Kidney glomerular epithelial cell (primary cell): Measurements from ENCODE around the gene C10orf143.
"Not testable (repeated sequence)": the region's sequence is repeated elsewhere in the genome, so short reads cannot be mapped to it uniquely, and the experiment has no call there.

Experiments
- DNase-seq: peaks from one replicate; lab custom pipeline; 2025; lab: John Stamatoyannopoulos, UW

C10orf143 gene

DNA sequence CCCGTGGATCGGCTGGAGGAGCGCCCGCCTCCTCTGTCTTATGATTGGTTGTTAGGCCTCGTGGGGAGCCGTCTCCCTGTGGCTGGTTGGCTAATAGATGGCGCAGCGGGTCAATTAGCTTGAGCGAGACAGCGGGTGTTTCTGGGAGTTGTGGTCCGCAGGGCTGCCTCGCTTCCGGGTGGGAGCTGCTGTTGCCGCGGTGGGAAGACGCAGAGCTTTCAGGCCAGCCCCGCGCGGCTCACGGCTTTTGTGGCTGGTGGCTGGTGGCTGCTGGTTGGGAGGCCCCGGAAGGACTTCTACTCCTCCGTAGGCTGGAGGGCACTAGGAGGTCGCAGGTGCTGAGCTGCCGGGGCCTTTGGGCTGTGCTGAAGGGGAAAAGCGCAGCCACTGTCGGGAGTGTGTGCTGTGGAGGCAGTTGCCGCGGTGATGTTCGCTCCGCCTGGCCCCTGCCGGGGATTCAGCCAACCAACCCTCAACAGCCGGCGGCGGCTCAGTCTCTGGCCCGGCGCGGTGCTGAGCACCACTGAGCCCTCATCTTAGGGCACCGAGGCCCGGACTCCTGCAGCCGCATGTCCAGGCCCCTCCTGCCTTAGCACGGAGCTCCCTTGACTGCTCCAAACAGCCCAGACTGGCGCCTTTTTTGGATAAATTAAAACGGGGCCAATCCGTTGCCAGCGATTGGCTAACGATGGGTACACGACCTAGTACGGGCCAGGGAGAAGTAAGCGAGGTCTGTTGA is 652 bp upstream of the C10orf143 start:
- peak; percentile 94 for DNase-seq

DNA sequence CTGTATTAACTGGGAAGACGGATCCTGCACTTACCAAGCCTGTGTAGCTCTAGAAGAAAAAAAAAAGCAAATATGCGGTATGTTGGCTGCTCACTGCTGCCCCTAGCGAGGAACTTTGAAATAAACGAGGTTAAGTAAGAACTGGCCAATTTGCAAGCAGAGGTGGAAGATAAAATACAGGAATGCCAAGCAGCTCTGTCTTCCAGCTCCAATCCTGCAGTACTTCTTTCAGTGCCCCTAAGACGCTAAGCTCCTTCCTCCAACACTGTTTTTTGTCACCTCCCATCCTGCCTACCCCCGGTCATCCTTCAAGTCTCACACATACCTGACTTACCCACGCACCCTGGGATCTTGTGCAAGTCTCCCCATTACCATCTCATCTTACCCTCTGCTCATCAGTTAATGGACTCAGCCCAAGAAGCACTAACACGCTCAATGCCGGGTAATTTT is 809 bp downstream of the C10orf143 start:
- peak; percentile 86 for DNase-seq

DNA sequence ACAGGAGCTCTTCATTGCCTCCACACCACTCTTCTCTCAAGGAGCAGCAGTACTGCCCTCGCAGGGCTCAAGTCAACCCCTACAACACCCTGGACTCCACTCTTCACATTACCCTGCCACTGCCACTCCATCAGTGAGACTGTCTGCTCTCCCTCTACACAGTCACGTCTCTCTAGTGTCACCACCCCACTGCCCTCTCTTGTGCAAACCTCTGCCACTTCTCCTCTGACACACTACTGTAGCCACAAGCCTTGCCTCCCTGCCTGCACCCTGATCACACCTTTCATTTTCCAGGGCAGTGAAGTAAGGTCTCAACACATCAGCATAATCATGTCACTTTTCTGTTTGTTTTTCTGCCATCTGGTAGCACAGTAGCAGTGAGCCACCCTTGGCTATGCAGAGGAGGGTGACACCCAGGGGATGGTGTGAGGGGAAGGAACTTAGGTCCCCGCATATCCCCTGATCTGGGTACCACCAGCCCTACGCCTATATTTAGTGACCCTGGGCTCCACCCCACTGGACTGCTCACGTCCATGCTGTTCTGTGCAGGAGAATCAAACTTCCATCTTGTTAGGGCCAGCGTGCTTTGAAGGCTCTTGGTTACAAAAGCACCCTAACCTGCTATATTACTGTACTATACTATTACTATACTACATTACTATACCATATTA is 1.6 kb downstream of the C10orf143 start:
- no peak for DNase-seq

DNA sequence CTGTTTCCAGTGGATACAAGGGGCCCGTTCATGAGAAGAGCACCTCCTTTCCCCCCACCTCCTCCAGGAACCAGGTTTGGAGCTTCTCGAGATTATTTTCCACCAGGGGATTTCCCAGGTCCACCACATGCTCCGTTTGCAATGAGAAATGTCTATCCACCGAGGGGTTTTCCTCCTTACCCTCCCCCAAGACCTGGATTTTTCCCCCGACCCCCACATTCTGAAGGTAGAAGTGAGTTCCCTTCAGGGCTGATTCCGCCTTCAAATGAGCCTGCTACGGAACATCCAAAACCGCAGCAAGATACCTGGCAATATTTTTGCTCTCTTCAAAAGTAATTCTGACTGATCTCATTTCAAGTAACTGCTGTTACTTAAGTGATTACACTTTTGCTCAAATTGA is 2.5 kb downstream of the C10orf143 start:
- DNase-seq: not testable (repeated sequence)

DNA sequence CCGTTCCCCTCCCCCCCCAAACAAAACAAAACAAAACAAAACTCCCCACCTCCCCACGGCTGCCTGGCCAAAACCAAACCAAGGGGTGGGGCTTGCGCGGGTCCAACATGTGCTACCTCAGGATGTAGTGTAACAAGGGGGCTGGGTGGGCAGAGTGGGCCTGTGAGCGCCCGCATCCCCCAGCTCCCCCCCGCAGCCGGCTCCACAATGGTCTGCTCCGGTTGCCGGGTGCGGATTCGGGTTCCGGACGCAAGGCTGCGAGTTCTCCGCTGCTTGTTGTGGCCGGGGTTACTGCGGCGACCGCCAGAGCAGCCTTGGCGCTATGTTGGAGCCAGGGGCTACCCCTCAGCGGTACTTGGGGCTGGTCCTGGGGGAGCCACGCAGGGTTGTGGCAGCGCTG is 4.9 kb downstream of the C10orf143 start:
- no peak for DNase-seq

DNA sequence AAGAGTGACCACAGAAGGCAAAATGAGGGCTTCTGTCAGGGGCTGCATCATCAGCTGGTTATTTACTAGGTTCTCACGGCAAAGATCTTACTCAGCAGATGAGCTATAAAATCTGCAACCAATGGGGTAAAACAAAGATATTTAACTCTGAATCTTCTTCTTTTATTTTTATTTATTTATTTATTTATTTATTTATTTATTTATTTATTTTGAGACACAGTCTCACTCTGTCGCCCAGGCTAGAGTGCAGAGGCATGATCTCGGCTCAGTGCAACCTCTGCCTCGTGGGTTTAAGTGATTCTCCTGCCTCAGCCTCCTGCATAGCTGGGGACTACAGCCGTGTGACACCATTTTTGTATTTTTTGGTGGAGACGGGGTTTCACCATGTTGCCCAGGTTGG is 11.3 kb downstream of the C10orf143 start:
- no peak for DNase-seq

DNA sequence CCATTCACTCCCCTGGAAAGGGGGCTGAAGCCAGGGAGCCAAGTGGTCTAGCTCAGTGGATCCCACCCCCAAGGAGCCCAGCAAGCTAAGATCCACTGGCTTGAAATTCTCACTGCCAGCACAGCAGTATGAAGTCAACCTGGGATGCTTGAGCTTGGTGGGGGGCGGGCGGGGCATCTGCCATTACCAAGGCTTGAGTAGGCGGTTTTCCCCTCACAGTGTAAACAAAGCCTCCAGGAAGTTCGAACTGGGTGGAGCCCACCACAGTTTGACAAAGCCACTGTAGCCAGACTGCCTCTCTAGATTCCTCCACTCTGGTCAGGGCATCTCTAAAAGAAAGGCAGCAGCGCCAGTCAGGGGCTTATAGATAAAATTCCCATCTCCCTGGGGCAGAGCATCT is 20.1 kb downstream of the C10orf143 start:
- DNase-seq: not testable (repeated sequence)

DNA sequence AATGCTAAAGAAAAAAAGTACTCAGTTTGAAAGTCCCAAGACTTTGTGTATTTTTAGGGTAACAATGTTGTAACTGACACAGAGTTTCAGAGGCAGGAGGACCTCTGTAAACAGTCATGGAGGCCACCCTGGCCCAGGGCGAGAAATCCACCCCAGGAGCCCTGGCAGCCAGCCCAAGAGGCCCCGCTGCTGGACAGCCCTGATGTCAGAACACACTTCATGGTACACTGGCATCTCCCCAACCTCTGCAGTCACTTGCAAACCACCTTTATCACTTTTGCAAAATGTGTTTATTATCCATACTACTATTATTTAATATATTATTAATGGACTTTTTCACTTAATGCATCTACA is 30.2 kb downstream of the C10orf143 start:
- DNase-seq: no peak

DNA sequence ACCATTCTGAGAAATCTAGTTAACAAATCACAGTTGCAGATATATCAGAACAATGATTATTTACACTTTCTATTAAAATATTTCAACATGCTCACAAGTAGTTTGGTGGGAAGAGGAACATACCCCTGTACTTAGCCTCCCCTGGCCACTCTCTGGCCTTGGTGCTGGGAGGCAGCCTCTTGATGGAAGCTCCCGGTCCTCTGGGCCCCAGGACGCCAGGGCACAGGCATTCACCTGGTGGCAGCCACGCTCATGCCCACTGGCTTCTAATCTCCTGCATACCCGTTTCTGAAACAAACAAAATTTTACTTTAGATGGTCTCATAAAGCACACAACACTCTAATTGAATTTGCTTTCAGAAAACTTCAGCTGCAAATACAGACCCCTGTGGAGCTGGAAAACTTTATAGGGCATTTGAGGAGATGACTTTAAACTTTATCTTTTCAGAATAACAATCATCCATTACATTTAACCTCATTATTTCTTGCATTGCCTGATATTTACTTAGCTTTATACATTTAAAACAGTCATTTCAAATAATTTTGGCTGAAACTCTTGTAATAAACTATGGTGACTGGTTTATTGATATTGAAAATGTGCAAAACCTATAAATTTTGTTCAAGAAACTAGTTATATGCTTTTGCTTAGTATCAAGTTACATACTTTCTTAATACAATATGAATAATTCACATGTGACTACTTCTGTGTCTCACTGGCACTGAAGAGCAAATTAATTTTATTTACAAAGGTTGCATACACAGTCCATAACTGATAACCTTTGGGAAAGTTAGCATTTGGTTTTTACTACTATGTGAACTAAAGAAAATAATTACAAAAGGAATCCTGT is 30.8 kb downstream of the C10orf143 start:
- no peak for DNase-seq

DNA sequence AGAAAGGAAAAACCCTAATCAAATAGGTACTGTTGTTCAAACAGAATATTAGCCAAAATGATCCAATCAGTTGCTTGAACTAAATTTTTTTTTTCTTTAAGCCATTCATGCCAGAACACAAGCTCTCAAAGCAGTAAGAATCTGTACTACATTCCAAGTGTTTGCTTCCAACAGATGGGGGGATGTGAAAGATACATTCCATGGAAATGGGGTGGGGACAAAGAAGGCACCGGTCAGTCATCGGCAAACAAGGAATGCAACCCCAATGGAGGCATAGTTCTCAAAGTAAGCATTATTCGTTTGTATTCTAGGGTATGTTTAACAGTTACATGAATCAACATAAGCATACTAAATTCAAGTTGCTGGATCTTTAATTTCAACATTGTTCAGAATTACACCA is 32.5 kb downstream of the C10orf143 start:
- no peak for DNase-seq

DNA sequence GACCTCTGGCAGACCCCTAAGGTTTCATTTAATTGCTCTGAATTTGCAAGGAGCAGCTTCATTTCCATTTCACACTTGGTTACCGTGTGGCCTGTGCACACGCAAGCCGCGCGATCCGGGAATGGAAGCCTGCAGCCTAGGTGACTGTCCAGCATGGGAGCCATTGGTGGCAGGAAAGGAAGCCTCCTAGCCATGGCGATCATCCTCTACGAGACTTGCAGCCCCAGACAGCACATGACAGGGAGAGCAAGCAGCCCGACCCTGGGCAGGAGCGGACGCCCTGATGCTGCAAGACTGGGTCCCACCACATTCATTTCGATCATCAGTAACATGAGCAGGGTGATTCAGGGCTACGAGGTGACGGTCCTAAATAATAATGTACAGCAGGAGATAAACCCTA is 33.9 kb downstream of the C10orf143 start:
- DNase-seq: no peak

DNA sequence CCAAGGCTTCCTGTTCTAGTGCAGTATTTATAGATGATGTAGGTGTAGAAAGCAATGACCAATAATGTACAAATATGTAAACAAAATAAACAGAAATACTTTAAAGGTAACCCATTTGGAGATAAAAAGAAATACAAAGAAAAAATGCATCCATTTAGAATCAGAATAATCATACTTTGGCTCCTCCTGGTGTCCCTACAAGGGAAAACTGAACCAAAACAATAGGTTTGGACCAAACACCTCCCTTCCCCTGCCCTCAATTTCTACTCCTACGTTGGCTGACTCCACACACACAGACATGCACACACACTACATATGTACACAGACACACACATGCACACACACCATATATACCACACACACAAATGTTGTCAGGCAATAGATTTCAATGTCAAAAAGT is 36.0 kb downstream of the C10orf143 start:
- DNase-seq: no peak

DNA sequence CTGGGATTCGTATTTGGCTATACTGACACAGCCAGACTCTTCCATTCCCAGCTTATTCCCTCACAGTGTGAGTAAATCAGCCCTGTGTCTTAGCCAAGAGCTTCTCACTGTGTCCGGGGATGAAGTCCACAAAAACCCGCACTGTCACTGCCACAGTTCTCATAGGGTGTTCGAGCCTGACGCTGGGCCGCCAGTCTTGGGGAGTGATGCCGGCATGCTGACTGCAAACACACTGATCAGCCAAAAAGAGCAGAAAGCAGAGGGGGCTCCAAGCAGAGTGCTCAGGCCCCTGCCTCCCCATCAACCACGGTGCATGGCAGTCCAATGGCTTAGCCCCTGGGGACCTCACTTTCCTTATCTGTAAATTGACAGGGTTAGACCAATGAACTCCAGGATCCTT is 36.7 kb downstream of the C10orf143 start:
- DNase-seq: no peak

DNA sequence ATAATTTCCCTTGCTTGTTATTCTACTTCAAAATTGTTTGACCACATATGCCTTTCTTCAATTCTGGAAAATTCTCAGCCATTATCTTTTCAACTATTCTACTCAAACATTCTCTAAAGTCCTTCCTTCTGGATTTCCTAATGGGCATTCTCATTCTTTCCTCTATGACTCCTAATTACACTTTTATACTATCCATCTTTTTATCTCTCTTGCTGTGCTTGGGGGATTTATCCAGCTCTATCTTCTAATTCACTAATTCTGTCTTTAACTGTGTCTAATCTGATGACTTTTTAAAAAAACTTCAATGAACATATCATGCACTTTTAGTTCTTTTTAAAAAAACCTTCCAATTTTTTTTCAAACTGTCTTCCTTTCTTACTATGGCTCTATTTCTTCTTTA is 38.4 kb downstream of the C10orf143 start:
- DNase-seq: no peak

DNA sequence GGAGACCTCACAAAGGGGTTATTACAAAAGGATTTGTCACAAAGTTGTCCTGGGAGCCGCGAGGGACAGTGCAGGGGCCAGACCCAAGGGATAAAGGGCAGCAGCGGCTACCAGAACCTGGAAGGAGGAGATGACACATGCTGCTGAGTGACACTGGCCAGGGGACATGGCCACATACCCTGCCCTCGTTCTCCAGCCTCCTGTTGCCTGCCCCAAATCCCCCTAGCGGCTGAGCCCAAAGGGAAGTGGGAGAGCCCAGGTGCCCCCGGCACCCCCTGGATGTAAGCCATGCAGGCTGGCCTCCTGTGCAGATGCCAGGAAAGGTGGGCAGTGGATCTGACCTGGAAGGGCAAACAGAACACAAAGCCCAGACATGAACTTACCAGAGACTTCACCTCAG is 42.7 kb downstream of the C10orf143 start:
- no peak for DNase-seq

DNA sequence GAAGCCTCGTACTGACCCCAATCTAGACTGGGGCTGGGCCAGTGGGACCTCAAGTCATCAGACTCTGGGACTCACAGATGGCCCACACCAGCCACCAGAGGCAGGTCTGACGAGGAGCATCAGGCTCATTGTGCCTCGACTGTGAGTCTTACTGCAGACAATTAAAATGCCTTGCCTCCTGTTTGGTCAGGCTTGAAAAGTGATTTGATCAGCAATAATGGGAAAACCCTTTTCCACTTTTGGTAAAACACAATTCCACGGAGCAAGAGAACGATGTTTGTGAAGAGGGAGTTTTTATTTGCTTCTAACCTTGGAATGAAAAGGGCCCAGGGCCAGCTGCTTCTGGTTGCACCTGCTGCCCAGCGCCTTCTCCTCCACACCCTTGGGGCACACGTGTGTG is 43.9 kb downstream of the C10orf143 start:
- no peak for DNase-seq

DNA sequence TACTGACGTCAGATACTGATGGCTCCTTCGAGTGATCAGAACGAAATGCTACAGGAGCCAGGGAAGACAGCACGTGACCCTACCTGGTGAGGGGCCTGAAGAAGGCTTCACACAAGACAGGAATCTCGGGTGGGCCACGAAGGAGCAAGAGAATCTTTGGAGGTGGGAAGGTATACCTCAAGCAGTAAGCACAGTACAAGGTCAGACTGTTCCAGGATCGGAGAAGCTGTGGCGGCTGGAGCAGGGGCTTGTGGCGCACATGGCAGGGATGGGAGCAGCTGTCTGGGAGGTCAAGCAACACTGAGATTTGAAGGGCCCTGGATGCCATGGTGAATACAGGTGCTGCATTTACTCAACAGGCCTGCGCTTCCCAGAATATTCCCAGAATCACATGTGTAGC is 45.4 kb downstream of the C10orf143 start:
- DNase-seq: no peak

DNA sequence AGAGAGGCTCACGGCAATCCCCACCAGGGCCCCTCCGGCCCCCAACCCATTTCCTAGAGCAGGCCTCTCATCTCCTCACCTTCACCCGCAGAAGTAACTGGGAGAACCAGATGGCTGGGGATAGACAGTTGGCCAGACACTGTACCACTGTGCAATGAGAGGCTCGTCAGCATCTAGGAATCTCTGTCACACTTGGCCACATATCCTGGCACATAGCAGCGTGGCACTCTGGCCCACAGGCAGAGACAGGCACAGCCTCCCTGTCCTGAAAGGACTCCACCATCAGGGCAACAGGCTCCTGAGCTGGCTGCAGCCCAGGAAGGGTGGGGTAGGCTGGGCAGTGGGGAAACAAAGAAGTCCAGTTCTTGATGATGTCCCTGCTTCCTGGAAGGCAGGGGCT is 45.8 kb downstream of the C10orf143 start:
- no peak for DNase-seq

DNA sequence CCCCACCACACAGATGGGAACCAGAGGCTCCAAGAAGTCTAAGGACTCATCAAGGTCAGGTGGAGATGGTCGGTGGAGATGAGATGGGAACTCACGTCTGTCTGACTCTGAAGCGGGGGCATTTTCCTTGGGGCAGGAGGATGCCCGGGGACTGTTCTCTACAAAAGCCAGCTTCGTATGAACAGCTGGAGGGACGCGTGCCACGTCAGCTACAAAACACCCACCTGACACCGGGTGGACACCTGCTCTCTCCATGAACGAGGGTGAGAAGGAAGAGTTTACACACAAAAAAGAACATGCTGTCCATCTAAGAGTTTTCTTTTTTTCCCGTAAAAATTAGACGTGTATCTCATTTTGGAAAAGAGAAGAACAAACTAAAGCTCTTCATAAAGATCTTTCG is 47.7 kb downstream of the C10orf143 start:
- DNase-seq: no peak

DNA sequence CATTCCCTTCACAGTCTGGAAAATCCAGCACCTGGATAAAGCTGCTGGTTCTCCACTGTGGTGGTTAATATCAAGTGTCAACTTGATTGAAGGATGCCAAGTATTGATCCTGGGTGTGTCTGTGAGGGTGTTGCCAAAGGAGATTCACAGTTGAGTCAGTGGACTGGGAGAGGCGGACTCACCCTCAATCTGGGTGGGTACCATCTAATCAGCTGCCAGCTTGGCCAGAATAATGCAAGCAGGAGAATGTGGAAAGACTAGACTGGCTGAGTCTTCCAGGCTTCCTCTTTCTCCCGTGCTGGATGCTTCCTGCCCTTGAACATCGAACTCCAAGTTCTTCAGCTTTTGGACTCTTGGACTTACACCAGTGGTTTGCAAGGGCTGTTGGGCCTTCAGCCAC is 48.4 kb downstream of the C10orf143 start:
- no peak for DNase-seq

DNA sequence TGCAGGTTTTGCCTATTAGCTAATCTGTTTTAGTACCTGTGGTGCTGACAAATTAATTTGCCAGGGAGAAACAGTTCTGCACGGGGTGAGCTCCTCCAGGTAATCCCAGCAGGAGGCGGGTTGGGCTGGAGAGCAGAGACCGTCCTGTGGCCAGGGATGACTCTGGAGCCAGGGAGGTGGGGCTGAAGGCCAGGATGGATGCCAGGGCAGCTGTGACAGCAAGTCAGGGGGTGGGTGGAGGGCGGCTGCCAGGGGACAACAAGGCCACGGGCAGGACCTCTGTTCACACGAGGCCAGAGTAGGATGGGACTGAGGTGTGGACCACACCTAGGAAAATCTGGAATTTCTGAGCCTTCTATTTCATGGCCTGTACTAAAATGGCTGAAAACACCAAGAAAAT is 48.9 kb downstream of the C10orf143 start:
- no peak for DNase-seq

DNA sequence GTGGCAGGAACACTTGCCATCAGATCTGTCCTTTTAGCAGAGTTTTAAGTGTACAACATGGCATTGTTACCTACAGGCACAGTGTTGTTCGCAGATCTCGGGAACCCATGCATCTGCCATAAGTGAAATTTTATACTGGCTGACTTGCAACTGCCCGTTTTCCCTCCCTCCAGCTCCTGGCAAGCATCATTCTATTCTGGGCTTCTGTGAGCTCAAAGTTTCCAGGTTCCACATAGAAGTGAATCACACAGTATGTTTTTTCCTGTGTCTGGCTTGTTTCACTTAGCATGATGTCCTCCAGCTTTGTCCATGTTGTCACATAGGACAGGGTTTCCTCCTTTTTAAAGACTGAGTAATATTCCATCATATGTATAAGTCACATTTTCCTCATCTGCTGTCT is 56.6 kb downstream of the C10orf143 start:
- no peak for DNase-seq

DNA sequence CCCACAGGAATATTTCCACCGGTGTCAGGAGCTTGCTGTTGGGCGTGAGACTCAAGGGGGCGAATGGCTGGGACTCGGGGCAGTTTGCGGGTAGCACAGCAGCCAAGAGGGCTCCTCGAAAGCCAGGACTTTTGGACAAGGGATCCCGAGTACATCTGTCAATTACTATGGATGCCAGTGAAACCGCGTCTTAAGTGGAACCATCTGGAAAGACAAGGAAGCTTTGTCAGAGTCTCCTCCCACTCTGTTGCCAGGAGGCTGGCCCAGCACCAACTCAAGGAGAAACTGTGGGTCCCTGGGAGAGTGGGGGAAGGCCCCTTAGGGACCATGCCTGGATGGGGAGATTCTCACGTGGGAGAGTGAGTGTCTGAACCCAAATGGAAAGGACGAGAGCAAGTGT is 57.1 kb downstream of the C10orf143 start:
- no peak for DNase-seq
